ENCODE results near the gene CREBBP. TPM values are rescaled to one million over a fixed set of nuclear protein-coding genes. Genes with fewer than 3 reads are reported as not detected.

Gene CREBBP
- total RNA-seq, 1 experiment from 2014 or later: 79.1 TPM

GRCh38 chr16:3922241-3922640 lies 41.7 kb upstream of the CREBBP start:
- Histone ChIP-seq H2AFZ (ENCODE audit: low read length) (no peak overlapping the region), H3K79me1 (ENCODE audit: insufficient read depth, low read depth, low read length, poor library complexity, severe bottlenecking) (no peaks in the 10 kb centered on the region), H3K4me2 (ENCODE audit: insufficient read depth, insufficient read length, low read length) (no peak overlapping the region), H3K18ac (ENCODE audit: insufficient read length, low read depth, low read length) (no peak overlapping the region), H2BK120ac (ENCODE audit: low read depth, low read length, poor library complexity, severe bottlenecking) (no peak overlapping the region), H2BK15ac (ENCODE audit: low read depth, low read length) (no peak overlapping the region), H3K23ac (ENCODE audit: insufficient read length, low read depth, low read length) (no peak overlapping the region), H4K20me1 (ENCODE audit: control insufficient read depth, insufficient read depth, insufficient read length) (no peaks in the 10 kb centered on the region), H4K5ac (ENCODE audit: insufficient read length, low read depth, low read length) (no peak overlapping the region), H3K4ac (ENCODE audit: low read depth, low read length) (no peak overlapping the region), H4K91ac (ENCODE audit: insufficient read length, low read depth, low read length) (no peak overlapping the region), H3K56ac (ENCODE audit: insufficient read length, low read depth, low read length) (no peak overlapping the region), H4K8ac (replicated peaks; ENCODE audit: insufficient read length, low read depth, low read length) (no peak overlapping the region), H3K4me1 (ENCODE audit: insufficient read depth, low read length) (no peaks in the 10 kb centered on the region), H2BK12ac (ENCODE audit: insufficient read length, low read depth, low read length) (no peak overlapping the region), H3K23me2 (ENCODE audit: insufficient read length, low read depth, low read length, poor library complexity, severe bottlenecking) (no peaks in the 10 kb centered on the region), H3K9ac (ENCODE audit: extremely low read depth, insufficient read length, low read length) (no peak overlapping the region), H3K14ac (ENCODE audit: insufficient read depth, low read length) (no peak overlapping the region), H3T11ph (ENCODE audit: low read length) (no peak overlapping the region), H3K9me3 (ENCODE audit: control insufficient read depth, low read depth, low read length) (no peaks in the 10 kb centered on the region), H2BK5ac (ENCODE audit: insufficient read length, low read length) (no peak overlapping the region), H3K27ac (ENCODE audit: insufficient read length, low read depth, low read length) (no peak overlapping the region), H2BK20ac (ENCODE audit: low read depth, low read length, poor library complexity, severe bottlenecking) (no peak overlapping the region), H3K79me2 (ENCODE audit: insufficient read depth, low read length) (no peaks in the 10 kb centered on the region), H2AK5ac (ENCODE audit: insufficient read length, low read length) (no peak overlapping the region), H3K27me3 (ENCODE audit: insufficient read depth, low read length) (no peaks in the 10 kb centered on the region)
- H3K9me3 Mint-ChIP-seq: peaks cover 12 to 19% of the 10 kb centered on the region in 2 experiments
- H3K27ac Mint-ChIP-seq: no peak overlapping the region
- TF ChIP-seq CTCF (conservative IDR thresholded peaks at IDR 0.05): no peak
- H3K4me1 Mint-ChIP-seq: peaks cover 0 to 5% of the 10 kb centered on the region in 2 experiments; a peak in 2 of 4 replicates
- H3K36me3 Mint-ChIP-seq (ENCODE audit: insufficient read depth in 1 of 3, low read depth in 3 of 3): peaks cover 4 to 8% (median 6%) of the 10 kb centered on the region in 3 experiments; a peak in 6 of 7 replicates
- DNase-seq: no peak
- no CpG with 5 or more reads among the region's 13 CpGs for WGBS (ENCODE audit: extremely low coverage, insufficient read length, low lambda C conversion rate)
- no peak overlapping the region for H3K4me3 Mint-ChIP-seq
- H3K27me3 Mint-ChIP-seq (ENCODE audit: low read depth): peaks cover 9% of the 10 kb centered on the region

Measured in H9 (cell line).